Measurements from ENCODE around the gene CNTRL.
A peak's percentile ranks its signal among the peaks of the same experiment; 100 is the strongest.
"Not testable (repeated sequence)": the region's sequence is repeated elsewhere in the genome, so short reads cannot be mapped to it uniquely, and the experiment has no call there.

CNTRL gene

DNA sequence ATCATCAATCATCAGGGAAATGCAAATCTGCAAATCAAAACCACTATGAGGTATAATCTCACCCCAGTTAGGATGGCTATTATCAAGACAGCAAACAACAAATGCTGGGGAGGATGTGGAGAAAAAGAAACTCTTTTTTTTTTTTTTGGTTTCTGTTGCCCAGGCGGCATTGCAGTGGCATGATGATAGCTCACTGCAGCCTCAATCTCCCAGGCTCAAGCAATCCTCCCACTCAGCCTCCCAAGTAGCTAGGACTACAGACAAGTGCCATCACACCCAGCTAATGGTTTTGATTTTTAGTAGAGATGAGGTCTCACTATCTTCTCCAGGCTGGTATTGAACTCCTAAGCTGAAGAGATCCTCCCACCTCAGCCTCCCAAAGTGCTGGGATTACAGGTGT, 5.4 kb upstream of the CNTRL start:
- Histone ChIP-seq H3K27ac (ENCODE audit: low read depth, low read length) (no peak overlapping the region), H2AFZ (ENCODE audit: low read length, unreplicated experiment) (no peak overlapping the region), H3K4me3 (ENCODE audit: low read depth, low read length) (no peak overlapping the region), H3K79me2 (ENCODE audit: control insufficient read depth, insufficient read depth, low read length, unreplicated experiment) (no peaks in the 10 kb centered on the region), H3K36me3 (ENCODE audit: insufficient read depth, low read length) (0 out of 2 replicates have a peak, but pooled peaks cover 3% of the 10 kb centered on the region), H3K4me1 (ENCODE audit: control insufficient read depth, insufficient read depth, low read length, unreplicated experiment) (peaks cover 4% of the 10 kb centered on the region), H3K27me3 (ENCODE audit: insufficient read depth, low read length) (no peaks in the 10 kb centered on the region)

DNA sequence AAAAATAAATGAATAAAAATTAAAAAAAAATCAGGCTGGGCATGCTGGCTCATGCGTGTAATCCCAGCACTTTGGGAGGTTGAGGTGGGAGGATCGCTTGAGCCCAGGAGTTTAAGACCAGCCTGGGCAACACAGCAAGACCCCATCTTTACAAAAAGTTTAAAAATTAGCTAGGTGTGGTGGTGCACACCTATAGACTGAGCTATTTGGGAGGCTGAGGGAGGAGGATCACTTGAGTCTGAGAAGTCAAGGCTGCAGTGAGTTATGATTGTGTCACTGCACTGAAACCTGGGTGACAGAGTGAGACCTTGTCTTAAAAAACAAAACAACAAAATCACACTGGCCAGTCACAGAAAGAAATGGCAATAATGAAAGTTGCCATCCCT, 3.4 kb upstream of the CNTRL start:
- H2AFZ ChIP-seq (ENCODE audit: low read length, unreplicated experiment), result peak overlapping the region; percentile 78

DNA sequence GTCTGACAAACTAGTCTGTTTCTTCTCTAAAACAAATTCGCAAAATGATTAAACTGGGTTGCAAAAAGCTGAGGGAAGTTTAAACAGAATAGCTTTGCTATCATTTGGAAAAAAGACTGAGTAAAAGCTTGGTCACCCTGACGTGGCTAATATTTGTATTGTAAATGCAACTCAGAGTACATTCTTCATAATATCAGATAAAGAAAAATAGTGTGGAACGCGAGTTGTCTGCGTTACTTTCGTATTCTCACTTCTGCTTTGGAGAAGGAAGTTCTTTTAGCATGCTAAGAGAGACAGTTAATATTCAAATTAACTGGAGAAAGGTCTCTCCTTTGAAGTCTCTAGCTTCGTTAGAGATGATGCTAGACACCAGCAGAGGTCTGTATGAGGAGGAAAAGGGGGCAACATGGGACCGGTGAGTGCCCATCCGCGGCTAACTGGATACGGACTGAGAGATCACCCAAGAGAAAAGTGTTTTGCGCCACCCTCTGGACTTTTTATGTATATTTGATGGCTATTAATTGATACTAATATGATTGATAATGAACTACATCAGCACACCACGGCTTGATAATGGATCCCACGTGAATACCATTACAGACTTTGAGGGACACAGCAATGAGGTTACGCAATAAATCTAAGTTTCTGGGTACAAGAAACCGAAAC, 2.9 kb upstream of the CNTRL start:
- H3K4me1 ChIP-seq (ENCODE audit: control insufficient read depth, insufficient read depth, low read length, unreplicated experiment), result peaks cover 4% of the 10 kb centered on the region
- H3K27ac ChIP-seq (ENCODE audit: low read depth, low read length), result peak overlapping the region; percentile 94
- 0 out of 2 replicates have a peak, but pooled peaks cover 3% of the 10 kb centered on the region for H3K36me3 ChIP-seq (ENCODE audit: insufficient read depth, low read length)
- no peaks in the 10 kb centered on the region for H3K27me3 ChIP-seq (ENCODE audit: insufficient read depth, low read length)
- H3K4me3 ChIP-seq (ENCODE audit: low read depth, low read length), result peak overlapping the region; percentile 77
- no peaks in the 10 kb centered on the region for H3K79me2 ChIP-seq (ENCODE audit: control insufficient read depth, insufficient read depth, low read length, unreplicated experiment)
- H2AFZ ChIP-seq (ENCODE audit: low read length, unreplicated experiment), result peak overlapping the region; percentile 78

More for the DNA sequence above, 3.4 kb upstream of the CNTRL start:
- no peaks in the 10 kb centered on the region for H3K27me3 ChIP-seq (ENCODE audit: insufficient read depth, low read length)
- H3K27ac ChIP-seq (ENCODE audit: low read depth, low read length), result peak overlapping the region; percentile 94
- H3K79me2 ChIP-seq (ENCODE audit: control insufficient read depth, insufficient read depth, low read length, unreplicated experiment), result no peaks in the 10 kb centered on the region
- 0 out of 2 replicates have a peak, but pooled peaks cover 3% of the 10 kb centered on the region for H3K36me3 ChIP-seq (ENCODE audit: insufficient read depth, low read length)
- H3K4me1 ChIP-seq (ENCODE audit: control insufficient read depth, insufficient read depth, low read length, unreplicated experiment), result peaks cover 4% of the 10 kb centered on the region
- peak overlapping the region; percentile 77 for H3K4me3 ChIP-seq (ENCODE audit: low read depth, low read length)

DNA sequence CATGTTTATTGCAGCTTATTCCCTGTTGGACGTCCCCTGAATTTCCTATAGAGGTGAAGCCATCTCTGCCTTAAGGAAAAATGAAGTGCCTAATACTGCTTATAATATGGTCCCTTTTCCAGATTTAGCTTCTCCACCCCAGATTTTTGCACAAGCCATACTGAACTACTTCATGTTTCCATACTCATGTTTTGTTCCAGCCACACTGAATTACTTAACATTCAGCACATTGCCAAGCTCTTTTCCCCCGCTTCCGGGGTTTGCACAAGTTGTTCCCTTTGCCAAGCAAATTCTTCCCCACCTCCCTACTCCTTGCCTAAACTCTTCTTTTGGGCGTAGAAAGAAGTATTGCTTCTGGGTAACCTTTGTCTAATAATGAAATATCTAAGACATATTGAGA, 1.7 kb upstream of the CNTRL start:
- no peaks in the 10 kb centered on the region for H3K27me3 ChIP-seq (ENCODE audit: insufficient read depth, low read length)
- H3K4me3 ChIP-seq (ENCODE audit: low read depth, low read length), result peak overlapping the region; percentile 82
- peaks cover 4% of the 10 kb centered on the region for H3K4me1 ChIP-seq (ENCODE audit: control insufficient read depth, insufficient read depth, low read length, unreplicated experiment)
- no peaks in the 10 kb centered on the region for H3K36me3 ChIP-seq (ENCODE audit: insufficient read depth, low read length)
- H2AFZ ChIP-seq (ENCODE audit: low read length, unreplicated experiment), result no peak overlapping the region
- peak overlapping the region; percentile 94 for H3K27ac ChIP-seq (ENCODE audit: low read depth, low read length)
- H3K79me2 ChIP-seq (ENCODE audit: control insufficient read depth, insufficient read depth, low read length, unreplicated experiment), result no peaks in the 10 kb centered on the region

DNA sequence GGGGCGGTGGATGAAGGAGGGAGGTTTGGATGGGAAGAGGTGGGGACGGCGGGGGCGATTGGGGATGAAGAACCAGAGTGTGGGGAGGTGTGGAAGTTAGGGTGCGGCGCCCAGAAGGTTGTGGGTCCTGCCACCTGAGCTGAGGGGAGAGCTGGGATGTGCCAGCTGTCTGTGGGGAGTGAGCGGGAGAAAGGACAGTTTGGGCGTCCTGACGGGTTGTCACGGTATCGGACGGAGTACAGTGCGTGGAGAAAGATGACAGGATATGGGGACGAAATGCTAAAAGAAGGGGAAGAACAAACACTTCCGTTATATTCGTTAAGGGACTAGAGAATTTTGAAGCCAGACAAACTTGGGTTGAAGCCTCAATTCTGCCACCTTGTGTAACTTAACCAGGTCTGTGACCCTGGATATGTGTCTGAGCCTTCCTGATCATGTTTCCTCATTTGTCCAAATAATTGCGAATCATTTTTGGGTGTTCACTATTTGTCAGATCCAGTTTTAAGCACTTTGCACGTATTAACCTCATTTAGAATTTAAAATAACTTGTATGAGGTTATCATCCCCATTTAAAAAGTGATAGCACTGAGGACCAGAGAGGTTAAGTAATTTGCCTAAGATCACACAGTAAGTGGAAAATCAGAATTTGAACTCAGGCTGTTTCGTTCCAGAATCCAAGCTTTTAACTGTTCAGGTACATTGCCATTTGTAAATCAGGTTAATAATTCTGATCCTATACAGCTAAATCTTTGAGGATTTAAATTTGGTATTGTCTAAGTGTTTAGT, 689 bp downstream of the CNTRL start:
- Histone ChIP-seq H2AFZ (ENCODE audit: low read length, unreplicated experiment) (peak overlapping the region; percentile 68), H3K27ac (ENCODE audit: low read depth, low read length) (peak overlapping the region; percentile 94), H3K27me3 (ENCODE audit: insufficient read depth, low read length) (no peaks in the 10 kb centered on the region), H3K4me1 (ENCODE audit: control insufficient read depth, insufficient read depth, low read length, unreplicated experiment) (peaks cover 4% of the 10 kb centered on the region), H3K36me3 (ENCODE audit: insufficient read depth, low read length) (no peaks in the 10 kb centered on the region), H3K79me2 (ENCODE audit: control insufficient read depth, insufficient read depth, low read length, unreplicated experiment) (no peaks in the 10 kb centered on the region), H3K4me3 (ENCODE audit: low read depth, low read length) (peak overlapping the region; percentile 82)

DNA sequence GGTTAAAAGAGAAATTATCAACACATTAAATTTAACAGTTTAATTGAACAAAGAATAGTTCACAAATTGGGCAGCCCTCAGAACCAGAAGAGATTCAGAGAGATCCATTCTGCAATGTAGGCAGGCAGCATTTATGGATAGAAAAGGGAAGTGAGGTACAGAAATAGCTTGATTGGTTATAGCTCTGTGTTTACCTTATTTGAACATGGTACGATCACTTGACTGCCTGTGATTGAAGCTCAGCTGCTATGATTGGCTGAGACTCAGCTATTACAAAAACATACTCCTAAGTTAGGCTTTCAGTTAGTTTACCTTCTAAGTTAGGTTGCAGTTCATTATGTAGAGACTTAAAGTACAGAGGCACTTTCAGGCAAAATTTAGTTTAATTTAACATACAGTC, 7.3 kb downstream of the CNTRL start:
- Histone ChIP-seq H3K36me3 (ENCODE audit: insufficient read depth, low read length) (0 out of 2 replicates have a peak, but pooled peaks cover 2% of the 10 kb centered on the region), H3K79me2 (ENCODE audit: control insufficient read depth, insufficient read depth, low read length, unreplicated experiment) (no peaks in the 10 kb centered on the region), H3K4me1 (ENCODE audit: control insufficient read depth, insufficient read depth, low read length, unreplicated experiment) (no peaks in the 10 kb centered on the region), H3K27ac (ENCODE audit: low read depth, low read length) (no peak overlapping the region), H3K4me3 (ENCODE audit: low read depth, low read length) (no peak overlapping the region), H2AFZ (ENCODE audit: low read length, unreplicated experiment) (no peak overlapping the region), H3K27me3 (ENCODE audit: insufficient read depth, low read length) (no peaks in the 10 kb centered on the region)

DNA sequence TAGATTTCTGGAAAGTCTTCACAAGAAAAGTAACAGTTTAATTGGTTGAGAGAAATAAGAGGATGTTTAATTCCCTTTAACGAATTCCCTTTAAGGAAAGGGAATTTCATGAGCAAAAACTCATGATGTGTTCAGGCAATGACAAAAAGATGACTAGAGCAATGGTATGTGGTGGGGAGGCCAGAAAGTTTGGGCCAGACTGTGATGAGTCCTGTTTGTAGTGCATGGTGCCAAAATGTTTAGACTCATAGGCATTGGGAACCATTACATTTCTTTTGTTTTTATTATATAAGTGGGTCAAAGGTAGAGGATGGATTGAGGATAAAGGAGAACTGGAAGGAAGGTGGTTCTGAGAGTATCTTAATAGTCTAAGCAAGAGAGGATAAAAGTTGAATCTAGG, 10.9 kb downstream of the CNTRL start:
- no peaks in the 10 kb centered on the region for H3K79me2 ChIP-seq (ENCODE audit: control insufficient read depth, insufficient read depth, low read length, unreplicated experiment)
- H3K4me3 ChIP-seq (ENCODE audit: low read depth, low read length), result no peak overlapping the region
- no peak overlapping the region for H3K27ac ChIP-seq (ENCODE audit: low read depth, low read length)
- H3K4me1 ChIP-seq (ENCODE audit: control insufficient read depth, insufficient read depth, low read length, unreplicated experiment), result no peaks in the 10 kb centered on the region
- no peak overlapping the region for H2AFZ ChIP-seq (ENCODE audit: low read length, unreplicated experiment)
- H3K27me3 ChIP-seq (ENCODE audit: insufficient read depth, low read length), result no peaks in the 10 kb centered on the region
- peaks cover 8% of the 10 kb centered on the region; the same call in 1 of the 2 replicates for H3K36me3 ChIP-seq (ENCODE audit: insufficient read depth, low read length)

DNA sequence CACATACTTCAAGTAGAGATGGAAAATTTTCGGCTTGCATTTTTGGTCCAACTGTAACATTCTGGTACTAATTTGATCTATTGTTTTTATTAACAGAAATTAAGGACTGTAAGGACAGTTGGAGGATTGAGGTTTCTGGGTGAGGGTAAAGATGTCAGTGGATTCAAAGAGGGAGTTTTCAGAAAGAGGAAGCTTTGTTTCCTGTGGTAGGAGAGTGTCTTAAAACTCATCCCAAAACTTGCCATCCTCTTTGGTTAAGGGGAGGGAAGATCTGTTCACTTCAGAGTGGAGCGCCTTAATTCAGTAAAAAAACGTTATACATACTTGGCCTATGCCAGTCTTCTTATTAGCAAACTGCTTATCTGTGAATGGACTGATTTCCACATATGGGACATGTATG, 13.8 kb downstream of the CNTRL start:
- Histone ChIP-seq H3K27me3 (ENCODE audit: insufficient read depth, low read length) (no peaks in the 10 kb centered on the region), H3K79me2 (ENCODE audit: control insufficient read depth, insufficient read depth, low read length, unreplicated experiment) (no peaks in the 10 kb centered on the region), H3K27ac (ENCODE audit: low read depth, low read length) (no peak overlapping the region), H3K4me3 (ENCODE audit: low read depth, low read length) (no peak overlapping the region), H2AFZ (ENCODE audit: low read length, unreplicated experiment) (no peak overlapping the region), H3K36me3 (ENCODE audit: insufficient read depth, low read length) (peaks cover 10% of the 10 kb centered on the region; the same call in 1 of the 2 replicates), H3K4me1 (ENCODE audit: control insufficient read depth, insufficient read depth, low read length, unreplicated experiment) (no peaks in the 10 kb centered on the region)

DNA sequence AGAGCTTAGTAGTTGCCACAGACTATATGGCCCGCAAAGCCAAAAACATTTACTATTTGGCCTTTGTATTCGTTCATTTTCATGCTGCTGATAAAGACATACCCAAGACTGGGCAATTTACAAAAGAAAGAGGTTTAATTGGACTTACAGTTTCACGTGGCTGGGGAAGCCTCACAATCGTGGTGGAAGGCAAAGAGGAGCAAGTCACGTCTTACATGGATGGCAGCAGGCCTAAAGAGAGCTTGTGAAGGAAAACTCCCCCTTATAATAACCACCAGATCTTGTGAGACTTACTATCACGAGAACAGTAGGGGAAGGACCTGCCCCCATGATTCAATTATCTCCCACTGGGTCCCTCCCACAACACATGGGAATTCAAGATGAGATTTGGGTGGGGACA, 16.0 kb downstream of the CNTRL start:
- H3K27ac ChIP-seq (ENCODE audit: low read depth, low read length); H3K36me3 ChIP-seq (ENCODE audit: insufficient read depth, low read length); H3K79me2 ChIP-seq (ENCODE audit: control insufficient read depth, insufficient read depth, low read length, unreplicated experiment); H2AFZ ChIP-seq (ENCODE audit: low read length, unreplicated experiment); H3K27me3 ChIP-seq (ENCODE audit: insufficient read depth, low read length); H3K4me1 ChIP-seq (ENCODE audit: control insufficient read depth, insufficient read depth, low read length, unreplicated experiment); H3K4me3 ChIP-seq (ENCODE audit: low read depth, low read length): not testable (repeated sequence)

DNA sequence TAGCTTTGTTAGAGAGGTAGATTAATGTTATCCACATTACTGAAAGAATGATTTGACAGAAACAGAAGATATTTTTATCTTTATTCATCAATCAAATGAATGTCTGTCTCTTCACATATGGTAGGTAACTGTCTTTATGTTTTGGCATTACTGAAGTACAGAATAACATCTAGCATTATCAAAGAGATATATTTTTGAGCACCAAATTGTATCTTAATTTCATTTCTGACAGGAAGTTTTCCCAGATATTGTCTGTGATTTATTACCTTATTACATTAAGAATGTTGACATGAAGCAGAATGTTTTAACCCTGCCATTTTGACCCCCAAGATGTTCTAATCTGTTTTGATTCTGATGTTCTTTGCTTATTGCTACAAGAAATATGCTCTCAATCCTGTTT, 20.3 kb downstream of the CNTRL start:
- H3K27ac ChIP-seq (ENCODE audit: low read depth, low read length), result no peak overlapping the region
- no peak overlapping the region for H3K4me3 ChIP-seq (ENCODE audit: low read depth, low read length)
- H2AFZ ChIP-seq (ENCODE audit: low read length, unreplicated experiment), result no peak overlapping the region
- no peaks in the 10 kb centered on the region for H3K79me2 ChIP-seq (ENCODE audit: control insufficient read depth, insufficient read depth, low read length, unreplicated experiment)
- H3K36me3 ChIP-seq (ENCODE audit: insufficient read depth, low read length), result peaks cover 20% of the 10 kb centered on the region
- H3K27me3 ChIP-seq (ENCODE audit: insufficient read depth, low read length), result no peaks in the 10 kb centered on the region
- no peaks in the 10 kb centered on the region for H3K4me1 ChIP-seq (ENCODE audit: control insufficient read depth, insufficient read depth, low read length, unreplicated experiment)
